Left renal cortex interstitium (tissue), 4 donors: Measurements from ENCODE around the gene RYR2. TPM values are rescaled to one million over a fixed set of nuclear protein-coding genes. Genes with fewer than 3 reads are reported as not detected.

Experiments
- DNase-seq, 4 donors: peaks; one replicate each; pipeline ENCODE4 v3.0.0-alpha.2; 2013; ENCODE audit warnings: low read depth in 4 of 4, low spot score in 2 of 4, missing footprints in 1 of 4
- polyA plus RNA-seq, 4 donors: library from polyadenylated mRNA; unstranded; fragments of 120-200 nt; gene quantifications; one replicate each; pipeline ENCODE4 v1.2.1, GENCODE V29; 2013; ENCODE audit not compliant: insufficient read length in 4 of 4

The RYR2 gene
- polyA plus RNA-seq, 4 donors = 1.1 to 1.4 (median 1.2) TPM

DNA sequence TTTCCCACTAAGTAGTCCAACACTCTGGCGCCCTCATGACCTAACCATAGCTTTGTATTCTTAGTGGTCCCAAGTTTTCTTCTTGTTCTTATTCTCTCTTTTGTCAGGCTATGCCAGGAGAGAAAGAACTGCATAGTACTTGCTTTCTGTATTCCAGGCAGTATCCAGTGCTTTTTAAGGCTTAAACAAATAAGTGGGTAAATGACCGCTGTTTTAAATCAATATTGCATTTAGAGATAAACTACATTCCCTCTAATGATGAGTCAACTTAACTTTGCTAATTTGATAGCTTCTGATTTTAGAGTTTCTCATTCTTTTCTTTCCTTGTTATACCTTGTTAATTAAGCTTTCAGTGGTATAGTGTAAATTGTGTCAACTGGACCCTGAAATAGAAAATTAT lies 709.1 kb downstream of the RYR2 start:
- no peak for DNase-seq

DNA sequence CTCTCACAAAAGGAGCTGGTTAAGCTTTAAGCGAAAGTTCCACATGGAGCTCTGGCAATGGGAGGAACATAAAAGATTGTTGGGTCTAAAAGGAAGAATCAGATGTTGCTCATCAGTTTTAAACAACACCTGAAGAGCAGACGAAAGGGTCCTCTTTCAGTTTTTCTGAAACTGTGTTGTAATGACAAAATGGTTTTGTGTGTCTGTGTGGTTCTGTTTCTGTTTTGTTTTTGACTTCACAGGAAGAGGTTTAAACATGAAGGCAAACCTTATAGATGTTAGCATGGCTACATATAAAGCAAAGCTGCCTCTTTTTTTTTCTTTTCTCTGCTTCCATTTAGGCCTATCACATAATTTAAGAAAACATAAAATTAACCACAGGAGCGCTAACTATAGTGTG lies 712.6 kb downstream of the RYR2 start:
- no peak for DNase-seq

DNA sequence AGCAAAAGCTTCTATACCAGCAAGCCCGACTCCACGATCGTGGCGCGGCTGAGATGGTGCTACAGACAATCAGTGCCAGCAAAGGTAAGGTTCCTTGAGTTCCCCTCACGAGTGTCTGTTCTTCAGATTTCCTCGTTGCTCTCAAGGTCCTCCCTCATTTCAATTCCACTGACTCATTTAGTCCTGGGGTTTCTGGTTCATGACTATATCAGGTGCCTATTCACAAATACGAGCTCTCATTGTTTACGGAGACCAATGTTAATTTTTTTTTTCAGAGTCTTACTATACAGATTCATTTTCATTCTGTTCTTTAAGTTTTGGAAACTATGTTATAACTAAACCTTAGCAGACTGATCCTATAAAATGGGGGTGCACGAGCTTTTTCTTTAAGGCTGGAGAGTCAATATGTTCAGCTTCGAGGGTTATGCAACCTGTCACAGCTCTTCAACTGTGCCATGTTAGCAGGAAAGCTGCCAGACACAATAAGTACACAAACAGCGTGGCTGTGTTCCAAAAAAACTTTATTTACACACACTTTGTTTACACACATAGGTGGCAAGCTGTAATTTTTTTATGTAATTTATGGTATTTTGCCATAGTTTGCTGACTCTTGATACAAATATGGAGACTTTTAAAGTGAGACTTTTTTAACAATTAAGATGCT lies 714.5 kb downstream of the RYR2 start:
- no peak for DNase-seq

GRCh38 chr1:237759377-237759776 lies 717.4 kb downstream of the RYR2 start:
- no peak for DNase-seq

DNA sequence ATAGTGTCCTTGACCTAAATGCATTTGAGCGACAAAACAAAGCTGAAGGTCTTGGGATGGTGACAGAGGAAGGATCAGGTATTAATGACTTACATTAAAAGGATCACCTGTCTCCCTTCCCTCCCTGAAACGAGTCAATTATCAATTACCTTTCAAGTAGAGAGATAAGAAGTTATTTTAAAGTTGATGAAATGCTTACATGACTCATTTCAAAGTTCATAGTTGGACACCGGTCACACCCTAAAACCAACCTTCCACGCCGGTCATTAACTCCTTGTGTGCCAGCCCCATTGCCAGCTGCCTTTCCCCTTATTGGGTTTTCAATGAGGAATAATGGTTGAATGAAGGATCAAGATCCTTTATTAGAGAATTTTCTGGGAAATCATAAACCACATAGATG lies 719.0 kb downstream of the RYR2 start:
- no peak for DNase-seq

DNA sequence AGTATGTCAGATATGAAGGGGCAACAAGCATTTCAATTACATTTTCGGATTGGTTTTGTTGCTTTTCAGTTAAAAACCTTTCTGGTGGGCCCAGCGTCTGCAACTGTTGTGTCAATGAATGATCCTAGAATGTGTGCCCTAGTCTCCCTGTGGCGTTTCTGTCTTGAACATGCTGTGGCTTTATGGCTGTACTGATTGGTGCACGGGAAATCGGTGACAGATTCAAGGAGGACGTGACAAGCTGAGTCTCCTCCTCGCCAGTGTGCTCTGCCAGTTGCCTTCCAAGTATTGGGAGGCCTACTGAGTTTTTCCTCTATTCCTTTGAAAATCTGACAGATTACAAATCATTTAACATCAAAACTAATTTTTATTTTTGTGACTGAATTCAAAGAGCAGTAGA lies 721.2 kb downstream of the RYR2 start:
- DNase-seq = no peak

DNA sequence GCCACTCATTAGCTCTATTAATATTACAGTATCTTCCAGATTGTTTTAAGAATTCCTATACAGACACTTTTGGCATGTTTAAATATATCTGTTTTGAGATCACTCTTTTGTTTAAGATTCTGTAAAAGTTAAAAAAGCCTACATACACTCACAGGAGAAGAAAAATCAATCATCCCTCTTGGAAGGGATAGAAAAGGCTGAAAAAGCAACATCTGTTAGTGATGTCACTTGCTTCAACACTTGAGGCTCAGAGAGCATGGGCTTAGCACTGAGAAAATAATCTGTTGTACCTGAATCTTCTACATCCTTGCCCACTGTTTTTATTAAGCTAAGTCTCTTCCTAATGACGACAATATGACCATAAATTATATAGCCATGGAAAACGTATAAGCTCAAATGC lies 721.8 kb downstream of the RYR2 start:
- no peak for DNase-seq

DNA sequence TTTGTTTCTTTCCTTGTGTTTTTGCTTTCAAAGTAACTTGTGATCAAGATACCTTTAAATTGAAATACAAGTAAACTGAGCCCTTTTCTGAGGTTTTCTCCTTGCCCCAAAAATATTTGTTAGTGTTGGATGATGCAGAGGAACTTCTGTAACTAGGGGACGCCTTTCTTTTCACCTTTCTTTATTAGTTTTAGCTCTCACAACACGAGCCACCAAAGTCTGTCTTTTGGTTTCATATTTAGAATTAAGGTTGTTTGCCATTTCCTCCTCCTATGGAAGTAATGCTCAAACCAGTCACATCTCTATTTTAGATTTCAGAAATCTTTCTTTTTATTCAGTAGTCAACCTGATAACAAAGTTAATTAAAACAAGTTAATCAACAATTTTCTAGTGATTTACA lies 727.9 kb downstream of the RYR2 start:
- DNase-seq = no peak

GRCh38 chr1:237772009-237772408 lies 730.0 kb downstream of the RYR2 start:
- no peak for DNase-seq

DNA sequence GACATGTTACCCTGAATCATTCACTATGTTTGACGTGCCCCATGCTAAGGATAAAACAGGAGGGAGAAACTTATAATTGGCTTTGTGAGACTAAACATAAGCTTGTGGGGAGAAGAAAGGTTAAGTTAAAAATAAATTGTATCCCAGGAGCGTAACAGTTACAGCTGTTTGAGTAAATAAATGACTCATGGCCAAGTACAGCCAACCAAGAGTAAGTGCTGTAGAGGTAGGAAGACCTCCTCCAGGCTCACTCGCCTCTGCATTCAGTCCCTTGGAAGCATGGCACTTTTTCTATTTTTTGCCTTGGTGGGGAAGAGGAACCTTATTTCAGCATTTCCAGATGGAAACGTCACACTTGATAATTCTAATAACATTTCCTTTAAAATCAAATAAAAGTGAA lies 732.3 kb downstream of the RYR2 start:
- no peak for DNase-seq

DNA sequence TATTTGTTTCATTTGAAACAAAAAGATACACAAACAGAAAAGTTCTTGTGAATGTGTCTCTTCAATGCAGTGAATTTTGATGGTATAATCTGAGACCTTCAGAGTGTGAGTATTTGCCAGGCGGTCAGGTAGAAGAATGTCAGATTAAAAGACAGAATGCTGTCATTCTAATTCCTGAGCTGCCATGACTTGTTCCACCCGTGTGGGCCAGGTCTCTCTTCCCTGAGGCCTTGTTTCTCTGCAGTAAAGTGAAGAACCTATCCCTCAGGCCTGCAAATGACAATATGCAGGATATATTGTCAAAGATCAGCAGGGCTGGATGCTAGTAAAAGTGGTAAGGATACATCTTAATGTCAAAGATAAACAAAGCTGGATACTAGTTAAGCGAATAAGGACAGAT lies 737.4 kb downstream of the RYR2 start:
- no peak for DNase-seq

DNA sequence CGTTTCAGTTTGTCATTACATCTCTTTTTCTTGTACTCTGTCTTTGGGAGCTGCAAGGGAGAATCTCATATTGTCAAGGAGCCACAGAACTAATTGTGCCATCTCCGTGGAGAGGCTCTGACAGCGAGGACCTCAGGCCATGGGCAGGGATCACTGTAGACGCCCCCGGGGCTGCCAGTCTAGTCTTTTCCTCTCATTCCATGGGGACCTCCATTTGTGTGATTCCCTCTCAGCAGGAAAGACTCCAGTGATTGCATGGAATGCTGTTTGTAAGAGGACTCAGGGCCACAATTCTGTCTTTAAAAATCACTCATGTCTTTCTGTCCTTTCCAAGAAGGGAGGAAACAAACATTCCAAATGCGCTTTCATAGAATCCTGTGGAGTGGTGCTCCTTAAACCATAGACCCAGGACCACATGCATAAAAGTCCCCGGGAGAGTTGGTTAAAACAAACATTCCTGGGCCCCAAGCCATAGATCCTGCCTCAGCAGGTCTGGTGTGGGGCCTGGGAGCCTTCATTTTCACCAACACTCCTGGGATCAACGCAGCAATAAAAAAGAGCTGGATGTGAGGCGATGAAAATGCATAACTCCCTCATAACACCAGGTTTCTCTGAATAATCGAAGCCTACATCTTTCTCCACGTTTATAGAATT lies 744.2 kb downstream of the RYR2 start:
- DNase-seq = no peak

DNA sequence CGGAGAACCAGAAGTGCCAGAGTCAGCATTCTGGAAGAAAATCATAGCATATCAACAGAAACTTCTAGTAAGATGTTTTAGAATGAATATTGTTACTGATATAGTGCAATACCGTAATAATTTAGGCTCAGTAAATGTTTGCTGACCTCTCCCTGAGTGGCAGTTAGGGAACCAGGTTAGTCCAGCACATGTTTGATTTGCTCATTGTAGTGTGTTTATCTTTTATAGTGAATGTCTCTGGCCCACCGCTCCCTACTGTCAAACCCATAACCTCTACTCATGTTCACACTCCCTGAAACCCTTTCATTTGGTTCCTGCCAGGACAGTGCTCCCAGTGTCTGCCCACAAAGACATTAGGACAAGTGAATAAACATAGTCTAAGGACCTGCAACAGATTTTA lies 746.1 kb downstream of the RYR2 start:
- no peak for DNase-seq

- no peak for DNase-seq
These were observed 747.6 kb downstream of the RYR2 start for GRCh38 chr1:237789619-237790018.

DNA sequence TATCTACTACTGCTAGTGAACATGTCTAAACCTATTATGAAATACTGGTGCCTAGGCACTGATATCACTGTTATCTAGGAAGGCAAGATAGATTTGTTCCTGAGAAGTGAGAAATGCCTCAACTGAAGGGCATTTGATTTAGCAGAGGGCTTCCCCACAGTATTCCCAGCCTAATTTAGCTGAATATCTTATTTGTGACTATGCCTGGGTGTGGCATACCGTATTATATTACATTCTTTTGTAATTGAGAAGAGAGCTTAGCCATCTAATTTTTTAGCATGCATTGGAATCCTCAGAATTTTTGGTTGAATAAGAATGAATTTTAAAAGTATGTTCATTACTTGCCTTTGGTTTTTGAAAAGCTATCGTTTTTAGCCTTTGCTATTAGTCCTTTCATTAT lies 749.6 kb downstream of the RYR2 start:
- no peak for DNase-seq

DNA sequence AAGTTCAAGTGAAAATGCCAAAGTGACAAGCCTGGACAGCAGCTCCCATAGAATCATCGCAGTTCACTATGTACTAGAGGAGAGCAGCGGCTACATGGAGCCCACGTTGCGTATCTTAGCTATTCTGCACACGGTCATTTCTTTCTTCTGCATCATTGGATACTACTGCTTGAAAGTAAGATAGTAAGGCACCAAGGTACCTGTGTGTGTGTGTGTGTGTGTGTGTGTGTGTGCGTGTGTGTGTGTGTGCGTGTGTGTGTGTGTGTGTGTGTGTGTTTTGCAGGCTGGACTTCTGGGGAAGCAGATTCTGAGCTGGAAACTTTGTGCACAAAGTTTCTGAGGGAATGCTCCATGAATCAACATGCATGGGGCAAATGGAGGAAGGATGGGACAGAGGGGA lies 750.2 kb downstream of the RYR2 start:
- DNase-seq = no peak

DNA sequence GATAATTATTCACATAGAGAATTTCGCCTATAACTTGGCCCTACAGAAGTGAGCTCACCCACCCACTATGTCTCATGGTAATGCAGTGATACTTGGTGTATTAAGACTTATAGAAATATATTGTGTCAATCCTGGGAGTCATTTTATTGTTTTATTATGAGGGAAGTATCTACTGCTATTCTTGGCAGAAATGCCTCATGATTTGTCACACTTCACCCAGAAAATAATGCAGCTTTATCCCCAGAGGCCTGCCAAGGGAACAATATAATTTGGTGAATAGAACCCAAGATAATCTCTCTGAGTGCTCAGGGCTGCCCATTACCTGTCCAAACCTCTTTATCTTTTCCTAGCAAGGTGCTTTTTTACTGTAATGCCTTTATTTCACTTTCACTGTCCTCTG lies 750.7 kb downstream of the RYR2 start:
- DNase-seq = no peak

GRCh38 chr1:237794071-237794470 lies 752.1 kb downstream of the RYR2 start:
- DNase-seq = no peak

DNA sequence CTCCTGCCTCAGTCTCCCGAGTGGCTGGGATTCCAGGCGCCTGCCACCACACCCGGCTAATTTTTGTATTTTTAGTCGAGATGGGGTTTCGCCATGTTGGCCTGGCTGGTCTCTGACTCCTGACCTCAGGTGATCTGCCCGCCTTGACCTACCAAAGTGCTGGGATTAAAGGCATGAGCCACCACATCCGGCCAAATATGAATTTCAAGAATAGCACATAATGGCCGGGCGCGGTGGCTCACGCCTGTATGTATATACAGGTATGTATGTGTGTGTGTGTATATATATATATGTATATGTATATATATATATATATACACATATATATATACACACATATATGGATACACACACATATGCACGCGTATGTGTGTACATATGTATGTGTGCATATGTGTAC lies 753.6 kb downstream of the RYR2 start:
- DNase-seq = no peak

DNA sequence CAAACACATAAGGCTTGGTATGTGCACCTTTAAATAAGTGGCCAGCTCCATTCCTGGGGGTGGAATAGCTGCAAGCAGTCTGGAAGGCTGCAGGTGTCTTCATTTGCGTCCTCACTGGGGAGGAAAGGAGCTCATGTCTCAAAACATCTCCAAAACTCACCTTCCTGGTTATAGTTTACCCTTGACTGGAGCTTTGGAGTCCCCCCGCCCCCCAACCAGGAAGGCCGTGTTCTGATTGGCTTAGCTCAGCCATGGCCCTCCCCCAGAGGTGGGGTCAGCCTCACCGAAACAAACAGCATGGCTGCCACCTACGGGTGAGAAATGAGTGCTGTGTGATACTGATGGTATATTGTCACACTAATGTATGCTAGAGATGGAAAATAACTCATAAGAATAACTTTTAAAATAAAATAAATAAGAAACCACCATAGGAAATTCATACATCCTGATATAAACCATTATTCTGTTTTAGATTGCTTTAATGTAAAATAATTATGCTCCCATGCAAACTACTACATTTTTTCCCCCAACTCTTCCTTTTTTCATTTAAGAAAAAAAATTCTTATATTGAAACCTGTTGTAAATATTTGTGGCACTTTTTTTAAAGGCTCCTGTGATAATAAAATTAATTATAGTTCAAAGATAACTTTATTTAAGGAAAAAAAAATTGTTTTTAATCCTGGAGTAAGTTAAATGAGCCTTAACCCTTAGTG lies 757.9 kb downstream of the RYR2 start:
- DNase-seq = no peak

DNA sequence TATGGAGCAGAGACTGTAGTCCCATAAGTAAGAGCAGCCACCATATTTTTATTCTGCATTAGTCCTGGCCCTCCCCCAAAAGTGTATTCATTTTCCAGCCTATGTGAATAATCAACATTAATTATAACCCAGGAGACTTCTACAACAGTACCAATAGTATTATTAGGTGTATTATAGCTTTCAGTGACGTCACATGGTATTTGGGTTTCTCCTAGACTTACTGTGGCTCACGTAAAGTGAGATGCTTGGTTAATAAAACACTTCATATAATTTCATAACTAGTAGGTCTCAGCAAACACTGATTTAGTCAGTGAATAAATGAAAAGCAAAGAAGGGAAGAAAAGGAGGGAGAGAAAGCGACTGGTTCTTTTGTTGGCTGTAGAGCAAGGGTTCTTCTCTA lies 762.5 kb downstream of the RYR2 start:
- DNase-seq = no peak

DNA sequence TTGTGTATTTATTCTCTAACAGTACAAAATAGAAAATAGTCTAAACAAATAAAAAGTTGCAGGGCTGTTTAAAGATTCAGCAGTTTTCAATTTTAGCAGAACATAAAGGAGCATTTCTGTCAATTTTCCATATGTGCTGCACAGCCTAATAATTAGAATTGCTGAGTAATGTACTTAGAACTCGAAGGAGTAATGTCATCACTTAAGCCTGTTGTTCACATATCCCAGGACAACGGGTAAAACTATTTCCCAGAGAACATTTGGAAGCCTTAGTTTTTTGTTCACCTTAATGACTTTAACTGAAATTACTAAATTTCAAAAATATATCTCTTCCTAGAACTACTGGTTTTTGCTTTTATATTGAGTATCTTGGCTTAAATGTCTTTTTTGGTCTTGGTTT lies 767.1 kb downstream of the RYR2 start:
- no peak for DNase-seq
